Mesenteric fat pad (tissue), 1 donor: ENCODE data around the gene RAPGEF5. TPM values are rescaled to one million over a fixed set of nuclear protein-coding genes. Genes with fewer than 3 reads are reported as not detected.

Experiments used
- DNase-seq: peaks from one replicate; pipeline ENCODE4 v3.0.0-alpha.2; 2020; ENCODE audit warnings: low spot score
- total RNA-seq: library from RNA; stranded (reverse); fragmentation: NEBNext Ultra II Directional; extraction: Animal tissue kit (Norgen Biotek cat#: 25700); gene quantifications from one replicate; pipeline ENCODE4 v1.2.1, GENCODE V29; 2021
- donor health status: DM: yes; HTN: yes; CAD: no.

Gene RAPGEF5
- total RNA-seq, 1 donor from 2014 or later, result 55.2 TPM

DNA sequence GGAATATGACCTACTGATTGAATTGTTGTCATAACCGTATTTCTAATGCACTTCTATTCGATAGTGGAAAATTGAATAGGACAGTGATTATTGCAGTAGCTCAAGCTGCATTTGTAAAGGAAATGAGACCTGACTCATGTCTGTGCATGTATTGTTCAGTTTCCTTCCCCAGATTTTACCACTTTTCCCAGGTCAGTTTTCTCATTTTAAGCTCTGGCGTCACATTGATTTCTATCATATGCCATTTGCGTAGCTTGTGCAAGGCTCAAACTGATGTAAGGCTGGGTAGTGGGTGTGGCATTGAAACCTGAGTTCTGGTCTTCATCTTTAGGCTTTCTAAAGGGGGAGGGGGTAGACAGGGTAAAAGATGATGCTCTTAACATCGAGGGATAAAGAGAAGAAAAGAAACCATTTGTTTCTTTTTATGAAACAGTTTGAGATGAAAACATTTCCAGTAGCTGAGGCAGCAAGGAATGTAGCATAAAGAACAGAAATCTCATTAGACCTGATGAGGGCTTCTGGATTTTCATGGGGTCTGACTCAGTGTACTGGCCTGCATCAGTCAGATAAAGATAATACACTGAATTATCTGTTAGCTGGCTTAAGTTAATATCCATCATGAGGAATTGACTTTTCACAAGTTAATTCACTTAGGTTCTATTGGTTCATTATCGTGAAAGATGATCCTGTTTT is 229.0 kb downstream of the RAPGEF5 start:
- DNase-seq, result no peak

DNA sequence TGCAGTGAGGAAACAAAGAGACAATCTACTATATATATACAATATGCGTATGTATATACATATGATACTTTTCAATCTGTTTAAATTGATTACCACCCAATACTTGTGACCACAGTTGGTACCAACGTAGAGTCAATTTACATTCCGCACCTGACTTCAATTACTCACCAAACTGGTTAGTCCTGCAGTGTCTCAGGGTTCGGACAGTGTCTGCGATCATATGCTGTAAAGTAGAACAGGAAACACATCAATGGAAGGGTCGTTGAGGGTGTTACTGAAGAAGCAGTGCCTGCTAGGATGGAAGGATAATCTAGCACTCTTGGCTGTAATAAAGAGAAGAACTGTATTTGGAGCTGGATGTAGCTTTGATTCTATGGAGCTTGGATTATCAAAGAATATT is 231.5 kb downstream of the RAPGEF5 start:
- DNase-seq, result no peak

DNA sequence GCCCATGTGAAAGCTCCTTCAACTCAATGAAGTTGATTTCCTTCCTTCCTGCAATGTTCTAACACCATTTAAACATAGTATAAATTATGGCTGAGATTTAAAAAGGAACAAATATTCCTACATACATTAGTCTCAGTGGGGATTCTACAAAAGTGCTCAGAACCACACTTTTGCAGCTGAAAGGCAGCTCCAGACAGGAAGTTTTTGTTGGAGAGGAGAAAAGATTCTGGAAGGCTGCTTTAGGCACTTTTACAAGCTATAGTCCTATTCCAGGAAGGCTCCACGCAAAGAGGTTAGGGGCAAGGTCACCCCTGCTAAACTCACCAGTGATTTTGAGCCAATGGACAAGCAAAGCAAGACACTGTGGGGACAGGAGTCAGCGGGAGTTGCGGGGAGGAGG is 232.0 kb downstream of the RAPGEF5 start:
- DNase-seq, result no peak

DNA sequence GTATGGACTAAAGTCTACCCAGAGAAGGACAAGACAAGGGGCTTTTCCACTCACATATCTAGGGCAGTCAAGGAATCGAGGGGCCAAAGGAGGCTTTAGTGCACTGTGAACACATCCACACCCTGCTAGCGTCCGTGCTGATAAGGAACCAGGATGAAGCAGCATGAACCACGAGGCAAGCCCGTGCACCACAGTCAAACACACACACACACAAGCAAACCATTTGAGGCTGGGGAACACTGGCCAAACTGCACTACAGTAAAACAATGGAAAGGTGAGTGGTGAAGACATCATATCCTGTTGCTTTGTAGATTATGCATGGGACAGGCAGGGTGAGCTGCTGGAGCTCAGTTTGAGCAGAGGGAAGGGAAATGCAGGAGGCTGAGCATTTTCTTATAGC is 233.8 kb downstream of the RAPGEF5 start:
- no peak for DNase-seq

DNA sequence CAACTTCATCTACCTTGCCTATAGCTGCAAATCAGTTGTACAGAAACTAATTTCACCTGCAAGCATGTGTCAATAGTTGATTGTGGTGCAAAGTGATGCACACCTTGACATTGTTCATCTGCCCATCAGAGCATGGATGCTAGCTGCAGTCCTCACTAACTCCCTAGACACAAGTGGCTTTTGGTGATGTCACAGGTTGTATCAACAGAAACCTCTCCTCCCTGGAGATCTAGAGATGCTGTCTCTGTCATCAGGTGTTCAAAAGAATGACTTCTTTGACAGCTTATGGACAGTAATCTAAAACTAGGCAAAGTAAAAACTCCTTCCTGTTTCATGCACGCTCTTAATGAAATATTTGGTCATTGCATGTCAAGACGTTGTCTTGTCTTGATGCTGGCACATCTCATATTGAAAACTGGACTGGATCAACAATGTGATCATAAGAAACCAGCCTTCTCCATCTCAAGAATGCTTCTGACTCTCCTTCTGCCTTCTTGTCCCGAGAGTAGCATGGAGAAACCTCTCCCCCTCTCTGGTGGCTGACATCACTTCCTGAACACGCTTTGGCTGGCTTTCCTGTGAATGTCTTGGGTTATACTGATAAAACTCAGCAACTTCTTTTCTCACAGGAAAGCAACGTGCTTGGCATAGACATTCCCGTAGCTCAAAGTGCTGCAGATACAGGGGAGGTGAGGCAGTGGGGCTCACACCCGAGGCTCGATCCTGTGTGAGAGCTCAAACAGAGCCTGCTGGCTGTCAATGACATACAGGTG is 235.1 kb downstream of the RAPGEF5 start:
- DNase-seq, result no peak

DNA sequence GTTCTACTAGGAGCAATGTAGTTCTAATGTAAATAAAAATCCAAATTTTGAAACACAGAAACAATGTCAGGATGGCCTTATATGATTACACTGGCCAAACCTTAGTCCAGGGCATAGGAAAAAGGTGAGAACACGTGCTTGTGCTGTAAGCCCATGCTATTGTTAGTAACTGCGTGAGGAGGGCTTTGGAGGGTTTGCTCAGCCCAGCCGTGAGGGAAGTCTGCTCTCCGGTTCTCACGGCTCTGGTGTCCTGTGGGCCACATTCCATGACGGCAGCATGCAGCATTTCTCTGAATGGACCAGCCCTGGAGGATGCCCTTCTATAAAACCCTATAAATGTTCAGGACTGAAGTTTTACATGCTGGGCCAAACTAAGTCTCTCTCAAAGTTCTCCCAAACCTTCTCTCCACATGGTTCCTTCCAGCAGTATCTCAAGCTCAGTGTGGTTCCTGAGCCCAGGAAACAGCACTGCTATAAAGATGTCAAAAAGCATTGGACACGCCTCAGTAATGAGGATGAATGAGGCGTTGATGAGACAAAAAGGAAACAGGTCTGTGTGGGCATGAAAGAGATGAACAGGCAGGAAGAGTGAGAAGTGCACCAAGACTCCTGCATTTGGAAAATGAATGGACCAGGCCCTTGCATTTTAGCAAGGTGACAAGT is 236.4 kb downstream of the RAPGEF5 start:
- no peak for DNase-seq

DNA sequence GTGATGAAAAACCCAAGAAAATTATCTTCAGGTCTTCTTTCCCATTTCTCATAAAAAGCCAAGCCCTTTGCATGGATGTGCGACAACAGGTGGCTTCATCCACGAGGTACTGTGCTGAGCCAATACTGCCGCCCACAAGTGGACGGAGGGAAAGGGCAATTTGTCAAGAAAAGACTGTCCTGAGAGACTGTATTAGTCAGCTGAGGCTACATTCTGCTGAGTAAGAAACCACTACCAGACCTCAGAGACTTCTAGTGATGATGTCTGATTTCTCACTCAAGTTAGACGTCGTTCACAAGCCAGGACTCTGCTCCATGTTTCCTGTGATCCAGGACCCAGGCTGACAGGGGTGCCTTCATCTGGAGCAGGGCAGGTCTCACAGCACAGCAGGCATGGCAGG is 239.7 kb downstream of the RAPGEF5 start:
- no peak for DNase-seq

DNA sequence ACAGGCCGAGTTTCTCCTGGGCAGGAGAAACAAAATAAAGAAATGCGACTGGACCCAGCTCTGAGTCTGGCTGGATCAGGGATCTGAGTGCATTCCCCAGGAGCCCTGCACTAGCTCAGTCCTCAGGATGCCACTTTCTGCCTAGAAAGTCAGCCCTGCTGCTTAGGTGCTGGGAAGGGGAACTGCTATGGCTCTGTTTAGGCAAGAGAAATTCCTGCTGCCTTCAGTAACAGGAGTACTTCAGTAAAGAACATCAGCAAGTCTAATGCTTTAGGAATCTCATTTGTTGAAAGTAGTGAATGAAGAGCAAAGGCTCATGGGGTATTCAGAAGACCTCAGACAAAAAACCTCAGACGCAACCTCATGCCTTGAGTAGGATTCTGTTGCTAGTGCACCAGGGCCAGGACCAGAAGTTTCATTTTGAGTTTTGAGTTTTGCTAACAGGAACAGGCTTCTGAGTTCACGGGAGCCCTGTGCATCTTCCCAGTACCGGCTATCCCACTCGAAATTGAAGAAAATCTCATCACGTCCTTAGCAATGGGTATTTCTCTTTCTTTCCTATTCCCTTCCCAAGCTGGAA is 240.4 kb downstream of the RAPGEF5 start:
- DNase-seq, result no peak

DNA sequence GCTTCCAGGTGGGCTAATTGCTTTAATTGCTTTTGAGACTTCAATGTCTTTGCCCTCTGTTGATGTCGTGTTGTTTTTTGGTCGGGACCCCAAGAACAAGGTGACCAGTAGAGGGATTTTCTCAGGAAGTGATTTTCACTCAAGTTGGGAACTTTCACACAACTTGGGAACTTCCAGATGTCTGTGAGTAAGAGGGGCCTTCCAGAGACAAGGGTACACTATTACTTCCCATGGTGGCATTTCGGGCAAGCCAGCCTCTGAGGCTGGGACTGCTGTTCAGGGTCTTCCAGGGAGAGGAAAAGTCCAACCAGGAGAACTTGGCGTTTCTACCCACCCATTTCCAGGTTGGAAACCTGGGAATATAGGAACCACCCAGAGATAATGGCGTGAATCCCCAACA is 241.3 kb downstream of the RAPGEF5 start:
- DNase-seq, result no peak

DNA sequence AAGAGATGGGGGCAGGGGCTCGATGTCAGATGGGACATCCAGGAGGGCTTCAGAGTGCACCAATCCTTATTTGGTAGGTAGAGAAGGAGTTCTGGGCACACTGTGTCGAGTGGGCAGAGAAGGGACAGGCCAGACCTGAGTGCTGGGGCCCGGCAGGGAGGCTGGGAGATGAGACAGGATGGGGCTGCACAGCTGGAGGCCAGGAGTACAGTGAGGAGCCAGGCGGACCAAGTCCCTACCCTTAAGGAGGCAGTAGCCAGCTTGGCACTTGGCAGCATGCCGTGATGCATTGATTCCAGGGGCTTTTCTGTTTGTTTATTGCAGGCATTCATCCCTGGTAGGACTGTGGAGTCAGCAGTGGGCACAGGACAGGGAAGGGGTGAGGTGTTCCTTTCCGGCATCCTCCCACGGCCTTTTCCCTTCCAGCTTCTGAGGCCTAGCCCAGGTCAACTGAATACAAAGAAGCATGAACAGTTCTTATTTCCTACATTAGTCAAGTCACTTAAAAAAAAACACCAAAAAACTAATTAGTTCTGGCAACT is 242.4 kb downstream of the RAPGEF5 start:
- DNase-seq, result no peak

DNA sequence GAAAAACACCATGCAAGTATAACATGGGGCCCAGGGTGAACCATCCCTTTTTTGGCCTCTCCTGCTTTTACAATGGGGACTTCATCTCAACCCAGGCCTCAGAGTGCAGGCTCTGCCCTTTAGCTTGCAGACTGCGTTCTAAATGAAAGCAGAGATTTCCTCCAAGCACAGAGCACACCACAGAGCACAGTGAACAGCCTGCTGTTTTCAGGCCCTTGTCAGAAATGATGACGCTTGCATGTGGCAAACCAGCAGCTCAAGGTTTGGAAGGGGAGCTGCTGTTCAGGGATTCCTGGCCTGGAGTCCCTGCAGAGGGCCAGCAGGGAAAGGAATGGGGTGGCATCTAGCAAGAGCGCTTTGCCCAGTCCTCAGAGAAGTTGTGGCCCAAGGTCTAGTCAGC is 243.9 kb downstream of the RAPGEF5 start:
- no peak for DNase-seq

DNA sequence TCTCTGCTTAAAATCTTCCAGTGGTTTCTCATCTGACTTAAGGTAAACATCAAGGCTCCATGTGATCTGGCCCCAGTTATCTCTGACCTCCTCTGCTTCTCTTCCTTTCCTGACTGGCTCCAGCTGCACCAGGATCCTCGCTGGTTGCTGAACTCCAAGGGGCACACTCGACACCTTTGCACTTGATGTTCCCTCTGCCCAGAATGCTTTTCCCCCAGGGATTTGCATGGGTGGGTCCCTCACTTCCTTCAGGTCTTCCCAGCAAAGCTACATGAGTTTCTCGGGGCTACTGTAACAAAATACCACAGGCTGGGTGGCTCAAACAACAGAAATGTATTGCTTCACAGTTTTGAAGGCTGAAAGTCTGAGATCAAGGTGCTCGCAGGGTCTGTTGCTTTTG is 245.3 kb downstream of the RAPGEF5 start:
- DNase-seq, result no peak

DNA sequence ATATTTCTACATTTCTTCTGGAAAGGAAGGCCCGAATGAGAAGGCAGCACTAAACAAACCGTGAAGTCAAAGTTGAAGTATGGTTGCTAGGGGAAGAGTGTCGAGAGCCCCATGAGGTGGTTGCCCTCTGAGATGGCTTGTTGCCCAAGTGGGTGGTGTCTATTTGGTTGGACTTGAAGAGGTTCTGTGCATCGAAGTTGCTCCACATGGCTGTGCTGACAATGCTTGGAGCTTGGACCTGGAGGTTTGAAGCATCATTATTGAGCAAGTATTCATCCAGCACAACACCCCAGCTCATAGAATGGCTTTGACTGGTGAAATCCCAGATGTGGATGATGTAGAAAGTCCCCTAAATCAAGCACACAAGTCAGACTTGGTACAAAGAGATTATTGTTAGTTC is 246.1 kb downstream of the RAPGEF5 start:
- no peak for DNase-seq

DNA sequence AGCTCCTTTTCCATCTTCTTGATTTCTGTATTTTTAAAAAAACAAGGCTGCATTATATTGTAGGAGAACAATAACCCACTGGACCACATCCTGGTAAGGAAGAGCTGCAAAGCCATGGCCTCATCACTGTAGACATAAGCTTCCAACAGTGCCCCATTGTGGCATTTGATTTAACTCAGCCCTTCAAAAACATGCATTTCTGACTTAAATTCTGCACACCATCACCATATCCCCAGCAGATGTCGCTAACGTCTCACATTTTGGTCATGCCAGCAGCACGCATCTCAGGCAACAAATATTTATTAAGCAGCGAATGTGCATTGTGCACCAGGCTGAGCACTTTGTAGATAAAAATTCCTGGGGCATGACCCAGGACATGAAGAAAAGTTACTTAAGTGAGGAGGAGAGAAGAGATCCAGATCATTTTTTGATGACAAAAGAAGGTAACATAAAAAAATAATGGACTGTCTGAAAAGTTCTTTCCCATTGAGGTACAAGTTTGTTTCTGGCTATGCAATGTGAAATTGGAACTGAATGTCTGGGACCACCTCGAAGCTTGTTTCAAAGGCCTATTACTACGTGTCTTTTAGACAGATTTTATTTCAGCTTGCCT is 246.6 kb downstream of the RAPGEF5 start:
- DNase-seq, result no peak

DNA sequence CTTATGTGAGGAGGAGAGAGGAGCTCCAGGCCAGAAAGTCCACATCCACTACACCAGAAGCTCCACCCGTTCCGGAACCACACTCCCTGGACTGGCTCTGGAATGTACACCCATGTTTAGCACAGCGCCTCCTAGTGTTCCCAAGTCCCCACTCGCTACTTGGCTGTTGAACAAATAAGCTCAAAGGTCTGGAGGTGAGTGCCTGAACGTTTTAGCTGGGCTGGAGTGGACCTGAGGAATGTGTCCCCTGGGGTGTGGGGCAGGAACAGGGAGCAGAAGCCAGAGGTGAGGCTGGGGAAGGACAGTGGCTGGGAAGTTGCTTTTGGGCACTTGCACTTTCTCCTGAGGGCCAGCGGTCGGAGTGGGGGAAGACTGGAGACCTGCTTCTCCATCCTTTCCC is 247.2 kb downstream of the RAPGEF5 start:
- DNase-seq, result no peak

DNA sequence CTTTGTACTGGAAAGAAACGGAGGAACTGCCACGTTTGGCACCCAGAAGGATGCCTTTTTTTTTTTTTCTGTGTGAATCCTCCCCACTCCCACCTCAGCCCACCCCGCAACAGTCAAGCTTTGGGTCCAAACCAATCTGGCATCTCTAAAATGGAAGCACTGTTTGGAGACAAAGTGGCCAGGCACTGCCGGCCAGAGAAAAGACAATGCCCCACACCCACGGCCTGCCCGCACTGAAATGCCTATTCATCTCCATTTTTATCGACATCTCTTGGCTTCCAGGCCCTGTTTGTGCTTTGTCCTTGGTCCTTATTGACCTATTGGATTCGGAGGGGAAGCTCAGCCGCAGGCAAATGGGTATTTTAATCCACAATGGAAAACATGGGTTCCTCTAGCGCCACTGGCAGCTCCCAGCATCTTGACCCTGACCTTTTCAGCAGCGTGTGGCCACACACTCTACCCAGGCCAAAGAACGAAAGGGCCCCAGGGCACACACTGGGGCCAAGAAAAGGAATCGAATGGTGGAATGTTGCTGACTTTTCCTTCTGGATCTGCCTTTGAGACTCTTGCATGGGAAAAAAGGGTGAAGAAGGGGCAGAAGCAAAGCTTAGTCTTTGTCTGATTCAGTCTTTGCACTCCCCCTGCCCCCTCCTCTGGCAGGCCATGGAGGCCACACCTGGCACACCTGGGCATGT is 248.7 kb downstream of the RAPGEF5 start:
- no peak for DNase-seq

DNA sequence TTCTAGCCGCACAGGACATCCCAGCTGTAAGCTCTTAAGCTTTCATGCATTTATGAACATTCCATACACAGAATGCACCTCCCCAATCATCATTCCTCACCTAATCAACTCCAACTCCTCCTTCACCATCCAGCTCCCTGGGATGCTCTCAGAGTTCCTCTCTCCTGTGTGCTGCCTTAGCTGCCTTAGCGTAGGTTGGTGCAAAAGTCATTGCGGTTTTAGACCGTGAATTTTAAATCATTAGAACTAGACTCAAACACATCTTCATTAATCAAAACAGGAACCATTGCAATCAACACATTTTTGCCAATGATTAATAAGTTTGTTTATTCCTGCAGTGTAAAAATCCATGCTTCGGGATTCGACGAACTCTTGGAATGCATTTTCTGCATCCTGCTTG is 251.4 kb downstream of the RAPGEF5 start:
- DNase-seq, result no peak

DNA sequence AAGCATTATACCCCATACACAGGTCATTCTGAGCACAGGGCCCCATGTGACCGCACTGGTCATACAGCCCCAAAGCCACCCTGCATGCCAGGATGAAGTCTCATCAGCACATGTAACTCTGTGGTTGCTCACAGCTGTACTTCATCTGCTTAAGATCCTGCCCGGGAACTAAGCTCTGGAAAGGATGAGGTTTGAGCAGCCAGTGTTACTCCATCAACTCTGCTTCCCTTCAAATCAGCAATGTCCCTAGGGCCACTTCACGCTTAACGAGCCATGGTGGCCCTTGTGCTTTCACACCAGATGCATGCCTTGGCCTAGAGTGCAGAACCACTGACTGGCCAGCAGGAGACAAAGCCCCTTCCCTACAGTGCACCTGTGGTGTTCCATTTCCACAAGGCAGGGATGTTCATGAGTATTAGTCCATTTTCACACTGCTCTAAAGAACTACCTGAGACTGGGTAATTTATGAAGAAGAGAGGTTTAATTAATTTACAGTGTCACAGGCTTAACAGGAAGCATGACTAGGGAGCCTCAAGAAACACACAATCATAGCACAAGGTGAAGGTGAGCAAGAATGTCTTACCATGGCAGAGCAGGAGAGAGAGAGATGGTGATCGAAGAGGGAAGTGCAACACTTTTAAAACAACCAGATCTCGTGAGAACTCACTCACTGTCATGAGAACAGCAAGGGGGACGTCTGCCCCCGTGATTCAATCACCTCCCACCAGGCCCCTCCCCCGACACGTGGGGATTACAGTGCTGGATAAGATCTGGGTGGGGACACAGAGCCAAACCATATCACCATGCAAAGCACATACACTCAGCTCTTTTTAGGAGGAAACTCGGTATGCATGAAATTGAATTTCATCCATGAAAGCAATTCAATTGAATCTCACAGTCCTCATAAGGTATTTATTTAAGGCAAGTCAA is 262.3 kb downstream of the RAPGEF5 start:
- no peak for DNase-seq

DNA sequence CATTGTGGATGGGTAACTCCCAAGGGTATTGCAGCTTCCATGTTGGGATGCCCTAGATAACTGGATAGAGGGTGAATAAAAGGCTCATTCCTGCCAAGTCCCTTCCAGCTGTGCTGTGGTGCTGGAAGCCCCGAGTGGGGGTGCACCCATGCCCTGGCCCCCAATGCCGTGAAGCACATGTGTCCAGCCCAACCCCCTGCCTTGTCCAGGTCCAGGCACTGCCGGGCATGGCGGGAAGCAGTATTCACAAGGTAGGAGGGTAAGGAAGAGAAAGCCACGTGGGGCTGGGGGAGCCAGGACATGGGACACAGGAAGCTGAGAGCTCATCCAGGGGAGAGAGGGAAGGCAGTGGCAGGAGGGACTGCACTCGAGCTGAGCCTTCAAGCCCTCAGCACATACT is 263.0 kb downstream of the RAPGEF5 start:
- no peak for DNase-seq

DNA sequence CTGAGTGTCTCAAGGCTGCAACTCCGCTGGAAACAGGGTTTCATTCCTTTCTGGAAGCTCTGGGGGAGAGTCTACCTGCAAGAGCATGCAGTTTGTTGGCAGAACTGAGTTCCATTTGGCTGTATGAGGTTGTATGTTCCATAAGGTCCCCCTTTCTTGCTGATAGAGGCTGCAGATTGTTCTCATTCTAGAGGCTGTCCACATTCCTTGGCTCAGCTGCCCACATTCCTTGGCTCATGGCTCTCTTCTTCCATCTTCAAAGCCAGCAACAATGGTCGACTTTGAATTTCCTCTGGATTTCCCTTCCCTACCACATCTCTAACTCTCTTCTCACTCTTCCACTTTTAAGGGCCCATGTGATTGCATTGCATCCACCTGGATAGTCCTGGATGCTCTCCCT is 264.0 kb downstream of the RAPGEF5 start:
- DNase-seq, result no peak
